Liver (tissue), 9 donors: ENCODE data around the gene CRY1. TPM values are rescaled to one million over a fixed set of nuclear protein-coding genes. Genes with fewer than 3 reads are reported as not detected.

Experiments used
- DNase-seq: peaks from one replicate; pipeline ENCODE4 v3.0.0-alpha.2; 2017; ENCODE audit warnings: low spot score
- H3K27ac ChIP-seq, 2 donors: one replicate each; pipeline ENCODE4 v1.7.0; 2013; ENCODE audit warnings: inconsistent platforms in 2 of 2, low read length in 2 of 2, control low read depth in 1 of 2, low read depth in 1 of 2, mild to moderate bottlenecking in 1 of 2
- H3K27me3 ChIP-seq, 4 donors: one replicate each; pipeline versions ENCODE4 v1.6.1 to v1.7.0; 2013; ENCODE audit warnings: low read length in 3 of 4, inconsistent platforms in 1 of 4, mild to moderate bottlenecking in 1 of 4, moderate library complexity in 1 of 4; ENCODE audit not compliant: control insufficient read depth in 4 of 4, insufficient read depth in 4 of 4
- H3K36me3 ChIP-seq, 4 donors: one replicate each; pipeline versions ENCODE4 v1.6.1 to v1.7.0; 2013; ENCODE audit warnings: low read length in 3 of 4, mild to moderate bottlenecking in 3 of 4, low read depth in 1 of 4, moderate library complexity in 1 of 4; ENCODE audit not compliant: control insufficient read depth in 4 of 4, insufficient read depth in 3 of 4
- H3K4me1 ChIP-seq, 4 donors: one replicate each; pipeline versions ENCODE4 v1.6.1 to v1.7.0; 2013; ENCODE audit warnings: low read length in 3 of 4, mild to moderate bottlenecking in 3 of 4, moderate library complexity in 1 of 4; ENCODE audit not compliant: control insufficient read depth in 4 of 4, insufficient read depth in 4 of 4
- H3K4me3 ChIP-seq, 3 donors: one replicate each; pipeline versions ENCODE4 v1.6.1 to v1.7.0; 2013; ENCODE audit warnings: low read length in 3 of 3, control low read depth in 1 of 3, low read depth in 1 of 3, mild to moderate bottlenecking in 1 of 3
- H3K9ac ChIP-seq, 2 donors: one replicate each; pipeline ENCODE4 v1.7.0; 2013; ENCODE audit warnings: low read length in 2 of 2, mild to moderate bottlenecking in 2 of 2, moderate library complexity in 2 of 2, control low read depth in 1 of 2, low read depth in 1 of 2
- H3K9me3 ChIP-seq, 4 donors: one replicate each; pipeline versions ENCODE4 v1.6.1 to v1.7.0; 2013; ENCODE audit warnings: low read length in 3 of 4; ENCODE audit not compliant: control insufficient read depth in 4 of 4
- EGR1 ChIP-seq, 2 donors: IDR thresholded peaks; 2 replicates each; pipeline ENCODE4 v1.6.1; 2016 to 2018; ENCODE audit warnings: antibody characterized with exemption in 2 of 2, low read depth in 2 of 2
- FOXA1 ChIP-seq: IDR thresholded peaks from 2 replicates; pipeline ENCODE4 v1.6.1; 2016; ENCODE audit warnings: antibody characterized with exemption
- FOXA2 ChIP-seq: IDR thresholded peaks from 2 replicates; pipeline ENCODE4 v1.6.1; 2016; ENCODE audit warnings: antibody characterized with exemption
- GABPA ChIP-seq, 2 donors: IDR thresholded peaks in 1 of 2; conservative IDR thresholded peaks in 1 of 2; 2 replicates each; pipeline ENCODE4 v1.6.1; 2016; ENCODE audit warnings: antibody characterized with exemption in 2 of 2, mild to moderate bottlenecking in 1 of 2, moderate library complexity in 1 of 2
- HNF4A ChIP-seq, 2 donors: conservative IDR thresholded peaks; 2 replicates each; pipeline ENCODE4 v1.6.1; 2016; ENCODE audit warnings: antibody characterized with exemption in 2 of 2, mild to moderate bottlenecking in 2 of 2
- HNF4G ChIP-seq: IDR thresholded peaks from 2 replicates; pipeline ENCODE4 v1.6.1; 2016; ENCODE audit warnings: antibody characterized with exemption
- JUND ChIP-seq, 2 donors: IDR thresholded peaks; 2 replicates each; pipeline ENCODE4 v1.6.1; 2016; ENCODE audit warnings: antibody characterized with exemption in 2 of 2
- NR2F2 ChIP-seq: IDR thresholded peaks from 2 replicates; pipeline ENCODE4 v1.6.1; 2016; ENCODE audit warnings: antibody characterized with exemption
- RAD21 ChIP-seq, 2 donors: IDR thresholded peaks; 2 replicates each; pipeline ENCODE4 v1.6.1; 2016; ENCODE audit warnings: antibody characterized with exemption in 2 of 2, mild to moderate bottlenecking in 2 of 2
- REST ChIP-seq: IDR thresholded peaks from 2 replicates; pipeline ENCODE4 v1.6.1; 2016; ENCODE audit warnings: antibody characterized with exemption, mild to moderate bottlenecking
- RXRA ChIP-seq, 2 donors: IDR thresholded peaks; 2 replicates each; pipeline ENCODE4 v1.6.1; 2017 to 2018; ENCODE audit warnings: antibody characterized with exemption in 2 of 2, mild to moderate bottlenecking in 1 of 2
- SP1 ChIP-seq: IDR thresholded peaks from 2 replicates; pipeline ENCODE4 v1.6.1; 2018; ENCODE audit warnings: antibody characterized with exemption, mild to moderate bottlenecking
- TAF1 ChIP-seq: conservative IDR thresholded peaks from 2 replicates; pipeline ENCODE4 v1.6.1; 2016; ENCODE audit warnings: antibody characterized with exemption, mild to moderate bottlenecking
- YY1 ChIP-seq: IDR thresholded peaks from 2 replicates; pipeline ENCODE4 v1.6.1; 2016; ENCODE audit warnings: antibody characterized with exemption, mild to moderate bottlenecking
- WGBS: extraction: QIAGEN DNeasy Blood & Tissue Kit; methylation state at CpG from one replicate; pipeline ENCODE4 v1.1.7; 2013; 5-methylcytosine and 5-hydroxymethylcytosine counted together
- polyA plus RNA-seq, 2 donors: library from polyadenylated mRNA; stranded (reverse) in 1 of 2; unstranded in 1 of 2; fragments of 200-250 nt in 1 of 2; fragments of >200 nt in 1 of 2; fragmentation: Nextera tagmentation in 1 of 2; extraction: Ambion mirVana in 1 of 2; gene quantifications; one replicate each; pipeline versions ENCODE4 v1.2.1 to v1.2.3, GENCODE V29; 2013 to 2015
- total RNA-seq, 2 donors: library from RNA; depleted of rRNA; stranded (reverse); fragments of >200 nt; gene quantifications; one replicate each; pipeline ENCODE4 v1.2.3, GENCODE V29; 2014
- TF ChIP-seq, protein P1 (sequence below): IDR thresholded peaks from 2 replicates; pipeline ENCODE4 v1.6.1; 2016; ENCODE audit warnings: antibody characterized with exemption
- TF ChIP-seq, protein P2 (sequence below): fragments of 150-350 bp; IDR thresholded peaks from 2 replicates; pipeline ENCODE4 v1.5.1; 2017; ENCODE audit warnings: improper control_type of control experiment, low read depth, low read length; ENCODE audit not compliant: missing input control
- TF ChIP-seq, protein P3 (sequence below): IDR thresholded peaks from 2 replicates; pipeline ENCODE4 v1.6.1; 2016; ENCODE audit warnings: antibody characterized with exemption
- TF ChIP-seq, protein P4 (sequence below): IDR thresholded peaks from 2 replicates; pipeline ENCODE4 v1.6.1; 2016; ENCODE audit warnings: antibody characterized with exemption
- donor health status: healthy.
- donor health status: healthy.
- donor health status: healthy.
- donor health status: healthy.
- donor health status: healthy.

The CRY1 gene
- total and polyA plus RNA-seq, 4 donors = 5.7 to 16.6 (median 10.1) TPM

- TF ChIP-seq REST (no peak), EGR1 (IDR thresholded peaks at IDR 0.05; ENCODE audit: low read depth in 2 of 2) (no peak), HNF4A (conservative IDR thresholded peaks at IDR 0.05) (no peak), HNF4G (no peak), GABPA (IDR thresholded peaks at IDR 0.05 in 1 of 2, conservative IDR thresholded peaks at IDR 0.05 in 1 of 2) (no peak), RAD21 (IDR thresholded peaks at IDR 0.05) (no peak)
- TF ChIP-seq, protein P1, sequence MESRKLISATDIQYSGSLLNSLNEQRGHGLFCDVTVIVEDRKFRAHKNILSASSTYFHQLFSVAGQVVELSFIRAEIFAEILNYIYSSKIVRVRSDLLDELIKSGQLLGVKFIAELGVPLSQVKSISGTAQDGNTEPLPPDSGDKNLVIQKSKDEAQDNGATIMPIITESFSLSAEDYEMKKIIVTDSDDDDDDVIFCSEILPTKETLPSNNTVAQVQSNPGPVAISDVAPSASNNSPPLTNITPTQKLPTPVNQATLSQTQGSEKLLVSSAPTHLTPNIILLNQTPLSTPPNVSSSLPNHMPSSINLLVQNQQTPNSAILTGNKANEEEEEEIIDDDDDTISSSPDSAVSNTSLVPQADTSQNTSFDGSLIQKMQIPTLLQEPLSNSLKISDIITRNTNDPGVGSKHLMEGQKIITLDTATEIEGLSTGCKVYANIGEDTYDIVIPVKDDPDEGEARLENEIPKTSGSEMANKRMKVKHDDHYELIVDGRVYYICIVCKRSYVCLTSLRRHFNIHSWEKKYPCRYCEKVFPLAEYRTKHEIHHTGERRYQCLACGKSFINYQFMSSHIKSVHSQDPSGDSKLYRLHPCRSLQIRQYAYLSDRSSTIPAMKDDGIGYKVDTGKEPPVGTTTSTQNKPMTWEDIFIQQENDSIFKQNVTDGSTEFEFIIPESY = no peak
Measured at GRCh38 chr12:107032266-107032665, 61.1 kb downstream of the CRY1 start (continued).

- no peak for DNase-seq
- Histone ChIP-seq H3K36me3 (no peaks in the 10 kb centered on the region), H3K9me3 (no peaks in the 10 kb centered on the region), H3K27me3 (no peaks in the 10 kb centered on the region), H3K9ac (no peak overlapping the region), H3K4me1 (peaks cover 0 to 25% (median 4%) of the 10 kb centered on the region in 4 donors), H3K27ac (no peak overlapping the region), H3K4me3 (no peak overlapping the region)
- 50% methylated on average over 2 of the region's 2 CpGs for WGBS
- TF ChIP-seq GABPA (IDR thresholded peaks at IDR 0.05 in 1 of 2, conservative IDR thresholded peaks at IDR 0.05 in 1 of 2) = no peak
- no peak for TF ChIP-seq JUND (IDR thresholded peaks at IDR 0.05)
- no peak for TF ChIP-seq RAD21 (IDR thresholded peaks at IDR 0.05)
- TF ChIP-seq FOXA1 = no peak
- TF ChIP-seq TAF1 = no peak
- no peak for TF ChIP-seq REST
- TF ChIP-seq NR2F2 = no peak
- TF ChIP-seq, protein P2, sequence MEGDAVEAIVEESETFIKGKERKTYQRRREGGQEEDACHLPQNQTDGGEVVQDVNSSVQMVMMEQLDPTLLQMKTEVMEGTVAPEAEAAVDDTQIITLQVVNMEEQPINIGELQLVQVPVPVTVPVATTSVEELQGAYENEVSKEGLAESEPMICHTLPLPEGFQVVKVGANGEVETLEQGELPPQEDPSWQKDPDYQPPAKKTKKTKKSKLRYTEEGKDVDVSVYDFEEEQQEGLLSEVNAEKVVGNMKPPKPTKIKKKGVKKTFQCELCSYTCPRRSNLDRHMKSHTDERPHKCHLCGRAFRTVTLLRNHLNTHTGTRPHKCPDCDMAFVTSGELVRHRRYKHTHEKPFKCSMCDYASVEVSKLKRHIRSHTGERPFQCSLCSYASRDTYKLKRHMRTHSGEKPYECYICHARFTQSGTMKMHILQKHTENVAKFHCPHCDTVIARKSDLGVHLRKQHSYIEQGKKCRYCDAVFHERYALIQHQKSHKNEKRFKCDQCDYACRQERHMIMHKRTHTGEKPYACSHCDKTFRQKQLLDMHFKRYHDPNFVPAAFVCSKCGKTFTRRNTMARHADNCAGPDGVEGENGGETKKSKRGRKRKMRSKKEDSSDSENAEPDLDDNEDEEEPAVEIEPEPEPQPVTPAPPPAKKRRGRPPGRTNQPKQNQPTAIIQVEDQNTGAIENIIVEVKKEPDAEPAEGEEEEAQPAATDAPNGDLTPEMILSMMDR = no peak
- TF ChIP-seq SP1 = no peak
- no peak for TF ChIP-seq YY1
- TF ChIP-seq HNF4G = no peak
- no peak for TF ChIP-seq FOXA2
- TF ChIP-seq, protein P3, sequence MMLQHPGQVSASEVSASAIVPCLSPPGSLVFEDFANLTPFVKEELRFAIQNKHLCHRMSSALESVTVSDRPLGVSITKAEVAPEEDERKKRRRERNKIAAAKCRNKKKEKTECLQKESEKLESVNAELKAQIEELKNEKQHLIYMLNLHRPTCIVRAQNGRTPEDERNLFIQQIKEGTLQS = no peak
- no peak for TF ChIP-seq HNF4A (conservative IDR thresholded peaks at IDR 0.05)
- no peak for TF ChIP-seq EGR1 (IDR thresholded peaks at IDR 0.05; ENCODE audit: low read depth in 2 of 2)
- TF ChIP-seq, protein P1 = no peak
- TF ChIP-seq RXRA (IDR thresholded peaks at IDR 0.05) = no peak
- TF ChIP-seq, protein P4, sequence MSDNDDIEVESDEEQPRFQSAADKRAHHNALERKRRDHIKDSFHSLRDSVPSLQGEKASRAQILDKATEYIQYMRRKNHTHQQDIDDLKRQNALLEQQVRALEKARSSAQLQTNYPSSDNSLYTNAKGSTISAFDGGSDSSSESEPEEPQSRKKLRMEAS = no peak
Measured at GRCh38 chr12:107031061-107031460, 62.3 kb downstream of the CRY1 start.
